SK-N-SH (cell line): ENCODE measurements around the gene GULP1.

Source experiments
- JUND ChIP-seq: IDR thresholded peaks from 2 replicates; pipeline ENCODE4 v1.4.0; 2012
- TEAD4 ChIP-seq: IDR thresholded peaks from 2 replicates; pipeline ENCODE4 v1.4.0; 2012; ENCODE audit warnings: mild to moderate bottlenecking, borderline replicate concordance; ENCODE audit not compliant: insufficient read depth

GRCh38 chr2:188610050-188610444 is 318.4 kb downstream of the GULP1 start:
- no peak for TF ChIP-seq TEAD4
- no peak for TF ChIP-seq JUND
